ENCODE data around the gene RNF152. TPM values are rescaled to one million over a fixed set of nuclear protein-coding genes. Genes with fewer than 3 reads are reported as not detected.
A peak's percentile ranks its signal among the peaks of the same experiment; 100 is the strongest.

The RNF152 gene, protein sequence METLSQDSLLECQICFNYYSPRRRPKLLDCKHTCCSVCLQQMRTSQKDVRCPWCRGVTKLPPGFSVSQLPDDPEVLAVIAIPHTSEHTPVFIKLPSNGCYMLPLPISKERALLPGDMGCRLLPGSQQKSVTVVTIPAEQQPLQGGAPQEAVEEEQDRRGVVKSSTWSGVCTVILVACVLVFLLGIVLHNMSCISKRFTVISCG
- under 1 TPM; 0.10 to 0.42 TPM for total RNA-seq

DNA sequence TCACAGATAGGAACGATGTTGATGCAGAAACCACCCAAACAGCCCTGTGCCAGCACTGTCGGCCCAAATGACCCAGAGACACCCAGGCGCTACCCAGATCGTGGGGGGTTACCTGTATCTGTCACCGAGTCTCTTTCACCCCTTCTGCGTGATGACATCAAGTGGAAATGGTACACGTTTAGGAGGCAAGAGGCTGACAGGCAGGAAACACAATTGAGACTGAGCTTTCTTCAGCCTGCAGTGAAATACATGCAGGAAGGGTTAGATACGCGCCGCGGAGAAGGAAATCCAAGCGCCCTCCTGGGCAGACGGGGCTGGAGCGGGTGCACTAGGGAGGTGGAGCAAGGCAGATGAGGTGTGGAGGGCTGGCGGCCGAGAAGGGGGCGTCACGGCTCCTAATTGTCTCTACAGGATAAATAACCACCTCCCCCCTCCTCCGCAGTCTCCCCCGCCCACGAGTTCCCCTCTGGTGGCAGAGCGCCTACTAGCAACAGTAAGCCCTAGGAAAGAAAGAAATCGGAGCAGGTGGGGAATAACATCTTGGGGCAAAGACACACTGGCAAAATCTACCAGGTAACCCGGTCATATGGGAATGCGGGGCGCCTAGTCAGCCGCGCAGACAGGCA lies at the start of gene RNF152:
Gene RNF152 (minus strand): TSS at position 325 of the 626 bp plus-strand sequence. CDS start 76,544 bp downstream, outside the sequence.
- Mint-ChIP-seq H3K4me1 (peaks cover 8% of the 10 kb centered on the region), H3K9me3 (no peaks in the 10 kb centered on the region), H3K4me3 (peak within 1 kb of the TSS; percentile 83), H3K27me3 (peaks cover 51% of the 10 kb centered on the region), H3K27ac (no peak within 1 kb of the TSS), H3K36me3 (no peaks in the 10 kb centered on the region)
- DNase-seq, result peak; percentile 17

DNA sequence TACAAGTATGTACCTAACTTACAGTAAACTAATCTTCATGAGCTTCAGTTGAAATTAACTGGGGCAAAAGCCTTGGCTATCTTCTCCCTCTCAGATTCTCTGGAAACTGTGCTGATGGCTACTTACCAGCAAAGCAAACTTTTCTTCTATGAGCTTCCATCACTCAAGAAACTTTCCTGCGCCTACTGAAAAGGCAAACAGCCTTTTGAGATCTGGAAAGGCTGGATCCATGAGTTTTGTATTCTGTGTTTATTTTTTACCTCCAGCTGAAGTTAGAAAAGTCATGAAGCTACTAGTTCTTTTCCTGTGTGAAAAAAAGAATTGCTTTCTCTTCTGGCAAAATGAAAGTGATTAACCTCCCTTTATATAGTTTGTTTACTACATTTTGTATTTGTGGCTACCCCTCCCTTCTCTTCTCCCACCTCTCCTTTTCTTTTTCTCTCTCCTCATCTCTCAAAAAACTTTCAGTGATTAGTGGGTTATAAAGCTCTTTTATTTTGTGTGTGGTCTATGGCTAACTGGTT lies 49.2 kb upstream of the RNF152 start:
- no peak for DNase-seq
- H3K27me3 Mint-ChIP-seq, result peaks cover 13% of the 10 kb centered on the region
- H3K27ac Mint-ChIP-seq, result peak overlapping the region; percentile 14
- H3K9me3 Mint-ChIP-seq, result peaks cover 3% of the 10 kb centered on the region
- no peak overlapping the region for H3K4me3 Mint-ChIP-seq
- H3K4me1 Mint-ChIP-seq, result peaks cover 8% of the 10 kb centered on the region
- H3K36me3 Mint-ChIP-seq, result no peaks in the 10 kb centered on the region

DNA sequence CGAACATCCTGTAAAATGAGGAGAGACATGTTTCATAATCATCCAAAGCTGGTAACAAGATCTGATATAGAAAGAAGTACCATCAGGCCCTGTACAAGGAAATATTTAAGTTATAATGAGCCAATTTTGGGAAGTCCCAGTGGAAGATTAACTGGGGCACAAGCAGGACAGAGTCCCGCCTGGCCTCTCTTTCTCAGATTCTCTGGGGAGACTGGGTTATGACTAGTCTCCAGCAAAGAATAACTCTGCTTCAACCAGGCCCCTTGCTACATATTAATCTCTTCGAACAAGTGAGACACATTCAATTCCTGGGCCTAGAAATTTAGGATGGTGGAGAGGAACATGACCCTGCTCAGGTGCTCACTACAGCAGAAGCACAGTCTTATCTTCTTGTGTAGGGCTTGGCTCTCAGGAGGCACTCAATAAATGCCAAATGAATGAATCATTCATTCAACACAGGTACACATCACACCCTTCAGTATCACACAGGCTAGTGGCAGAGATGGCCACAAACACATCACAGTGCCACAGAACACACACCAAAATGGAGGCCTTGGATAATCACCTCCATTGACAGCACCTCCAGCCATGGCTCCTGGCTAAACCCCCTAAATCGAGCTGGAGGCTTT lies 46.4 kb upstream of the RNF152 start:
- Mint-ChIP-seq H3K27ac (no peak overlapping the region), H3K4me1 (peaks cover 8% of the 10 kb centered on the region), H3K36me3 (no peaks in the 10 kb centered on the region)

DNA sequence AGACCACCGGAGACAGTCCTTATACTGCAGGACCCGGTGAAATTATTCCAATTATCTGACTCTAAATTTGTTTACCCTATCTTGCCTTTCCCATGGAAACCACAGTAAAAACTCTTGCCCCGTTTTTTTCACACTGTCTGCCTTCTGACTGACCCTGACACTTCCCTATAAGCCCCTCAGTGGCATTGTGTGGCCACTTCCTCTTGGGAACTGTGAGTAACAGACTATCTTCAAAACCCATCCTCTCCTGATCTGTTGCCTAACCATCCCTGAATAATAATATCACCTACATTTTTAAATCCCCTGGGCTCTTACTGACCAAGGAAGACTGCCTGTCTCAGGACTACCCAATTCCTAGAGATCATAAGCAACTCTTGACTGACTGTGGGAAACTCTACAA lies 42.6 kb upstream of the RNF152 start:
- Mint-ChIP-seq H3K9me3 (no peaks in the 10 kb centered on the region), H3K36me3 (no peaks in the 10 kb centered on the region), H3K27me3 (peaks cover 27% of the 10 kb centered on the region), H3K4me1 (no peaks in the 10 kb centered on the region), H3K27ac (no peak overlapping the region), H3K4me3 (no peak overlapping the region)
- no peak for DNase-seq

More for the DNA sequence above, 46.4 kb upstream of the RNF152 start:
- peaks cover 15% of the 10 kb centered on the region for H3K27me3 Mint-ChIP-seq
- no peak overlapping the region for H3K4me3 Mint-ChIP-seq
- H3K9me3 Mint-ChIP-seq, result peaks cover 3% of the 10 kb centered on the region
- DNase-seq, result no peak

DNA sequence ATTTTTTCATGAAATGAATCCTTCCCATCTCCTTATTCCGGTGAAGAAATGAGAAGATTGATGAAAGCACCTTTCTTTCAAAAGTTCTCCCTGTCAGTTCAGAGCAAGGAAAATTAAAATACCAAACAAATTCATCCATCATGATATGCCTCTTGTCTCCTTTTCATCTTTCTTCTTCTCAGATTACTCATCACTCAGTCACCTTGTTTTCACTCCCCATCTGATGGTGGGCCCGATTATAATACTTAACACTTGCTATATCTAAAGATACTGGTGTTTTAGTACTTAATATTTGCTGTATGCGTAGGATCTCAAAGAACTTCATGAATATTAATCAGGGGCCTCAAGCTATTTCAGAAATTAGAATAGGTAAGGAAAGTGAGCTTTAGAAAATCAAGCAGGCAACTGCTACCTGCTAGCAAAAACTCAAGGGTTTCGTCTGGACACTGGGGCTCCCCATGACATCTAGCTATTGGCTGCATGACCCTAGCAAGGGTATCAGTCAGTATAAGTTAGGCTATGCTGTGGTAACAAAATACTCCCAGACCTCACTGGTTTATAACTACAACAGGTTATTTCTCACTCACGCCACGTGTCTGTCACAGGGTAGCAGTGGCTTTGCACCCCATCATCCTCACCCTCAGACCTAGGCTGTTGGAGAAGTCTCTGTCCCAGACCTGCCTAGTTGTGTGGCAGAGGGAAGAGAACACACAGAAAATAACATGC lies 39.0 kb upstream of the RNF152 start:
- peaks cover 26% of the 10 kb centered on the region for H3K27me3 Mint-ChIP-seq
- no peak overlapping the region for H3K27ac Mint-ChIP-seq
- H3K36me3 Mint-ChIP-seq, result peaks cover 3% of the 10 kb centered on the region
- H3K9me3 Mint-ChIP-seq, result peaks cover 7% of the 10 kb centered on the region
- H3K4me1 Mint-ChIP-seq, result peaks cover 8% of the 10 kb centered on the region
- H3K4me3 Mint-ChIP-seq, result no peak overlapping the region
- no peak for DNase-seq

DNA sequence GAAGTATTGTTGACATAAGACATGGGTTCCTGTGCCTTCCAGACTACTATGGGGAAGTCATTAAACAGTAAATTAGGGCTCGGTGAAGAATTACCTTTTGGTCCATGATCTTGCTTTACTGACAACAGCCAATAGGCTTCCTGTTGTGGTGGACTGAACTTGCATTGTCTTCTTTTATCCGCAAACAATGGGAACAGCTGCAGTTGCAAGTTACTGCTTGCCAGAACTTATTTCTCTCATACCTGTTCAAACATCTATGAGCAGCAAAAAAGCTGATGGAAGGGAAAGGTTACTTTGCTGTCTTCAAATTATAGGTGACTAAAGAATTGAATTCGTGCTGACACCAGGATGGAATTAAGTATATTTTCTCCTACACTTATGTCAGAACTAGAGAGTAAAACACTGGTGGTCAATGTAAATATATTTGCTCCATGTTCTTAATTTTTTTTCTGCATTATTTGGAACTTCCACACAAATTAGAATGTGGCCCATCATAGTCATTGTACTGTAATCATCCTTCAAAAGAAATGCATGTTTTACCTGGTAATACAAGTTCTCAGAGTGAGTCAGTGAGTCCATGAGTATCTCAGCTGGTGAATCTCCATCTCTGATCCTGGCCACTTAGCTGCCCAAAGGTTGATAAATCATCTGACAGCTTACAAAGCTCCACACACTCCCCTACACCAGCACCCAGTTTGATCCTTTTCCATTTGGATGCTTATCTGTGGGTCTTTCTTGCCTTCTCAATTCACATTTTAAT lies 37.3 kb upstream of the RNF152 start:
- Mint-ChIP-seq H3K27me3 (peaks cover 18% of the 10 kb centered on the region), H3K4me1 (peaks cover 21% of the 10 kb centered on the region), H3K36me3 (peaks cover 4% of the 10 kb centered on the region), H3K4me3 (no peak overlapping the region), H3K9me3 (peaks cover 10% of the 10 kb centered on the region), H3K27ac (no peak overlapping the region)
- no peak for DNase-seq

DNA sequence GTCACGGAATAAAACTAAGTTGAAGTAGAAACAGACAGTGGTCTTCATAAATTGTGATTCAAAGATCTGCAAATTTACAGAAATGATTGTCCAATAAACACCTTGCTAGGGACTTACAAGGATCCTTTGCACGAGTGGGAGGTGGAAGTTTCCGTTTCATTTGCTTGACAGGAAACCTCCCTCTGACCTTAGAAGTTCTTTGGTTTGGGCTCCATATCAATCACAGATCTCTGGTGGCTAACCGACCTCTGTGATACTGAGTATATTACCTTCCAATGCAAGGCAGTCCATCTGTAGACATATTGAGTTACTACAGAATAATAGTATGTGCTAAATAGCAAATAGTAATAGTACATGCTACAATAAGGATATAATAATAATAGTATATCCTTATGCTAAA lies 33.7 kb upstream of the RNF152 start:
- H3K36me3 Mint-ChIP-seq, result peaks cover 4% of the 10 kb centered on the region
- peaks cover 21% of the 10 kb centered on the region for H3K4me1 Mint-ChIP-seq
- H3K27ac Mint-ChIP-seq, result peak overlapping the region; percentile 77
- H3K9me3 Mint-ChIP-seq, result peaks cover 10% of the 10 kb centered on the region
- peak; percentile 54 for DNase-seq
- peaks cover 5% of the 10 kb centered on the region for H3K27me3 Mint-ChIP-seq
- no peak overlapping the region for H3K4me3 Mint-ChIP-seq

DNA sequence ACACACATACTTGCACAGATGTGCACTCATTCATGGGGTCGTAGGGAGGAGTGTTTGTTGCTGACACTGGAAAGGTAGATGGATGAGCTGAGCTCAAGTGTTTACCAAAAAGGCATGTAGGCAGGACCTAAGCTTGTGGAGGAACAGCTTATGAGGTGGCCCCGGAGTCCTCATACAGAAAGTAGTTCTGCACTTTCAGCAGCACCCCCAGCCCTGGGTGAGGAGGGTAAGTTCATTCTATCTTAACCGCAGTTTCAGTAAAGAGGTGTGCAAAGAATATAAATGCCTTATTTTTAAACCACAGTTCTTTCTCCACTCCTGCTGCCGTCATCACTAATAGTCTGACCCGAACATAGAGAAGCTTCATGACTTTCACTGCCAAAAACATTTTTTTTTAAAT lies 31.7 kb upstream of the RNF152 start:
- peaks cover 2% of the 10 kb centered on the region for H3K36me3 Mint-ChIP-seq
- H3K27ac Mint-ChIP-seq, result no peak overlapping the region
- peaks cover 9% of the 10 kb centered on the region for H3K9me3 Mint-ChIP-seq
- no peak for DNase-seq
- H3K4me3 Mint-ChIP-seq, result no peak overlapping the region
- peaks cover 21% of the 10 kb centered on the region for H3K4me1 Mint-ChIP-seq
- peaks cover 1% of the 10 kb centered on the region for H3K27me3 Mint-ChIP-seq

DNA sequence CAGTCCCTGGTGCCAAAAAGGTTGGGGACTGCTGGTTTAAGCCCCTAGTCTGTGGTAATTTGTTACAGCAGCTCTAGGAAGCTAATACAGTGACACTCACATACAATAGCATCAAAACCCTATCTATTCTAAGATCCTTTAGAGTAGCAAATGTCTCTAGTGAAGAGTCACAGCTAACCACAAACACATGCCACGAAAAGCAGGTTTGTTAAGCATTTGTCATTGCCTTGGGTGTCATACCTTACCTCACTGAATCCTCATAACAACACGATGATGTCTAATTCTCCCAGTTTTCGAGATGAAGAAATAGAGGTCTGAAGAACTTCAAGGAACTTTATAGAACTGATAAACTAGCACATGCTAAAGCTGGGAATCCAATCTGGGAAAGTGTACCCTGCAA lies 29.6 kb upstream of the RNF152 start:
- H3K4me3 Mint-ChIP-seq, result no peak overlapping the region
- peaks cover 29% of the 10 kb centered on the region for H3K4me1 Mint-ChIP-seq
- peaks cover 2% of the 10 kb centered on the region for H3K36me3 Mint-ChIP-seq
- no peak for DNase-seq
- peaks cover 4% of the 10 kb centered on the region for H3K27me3 Mint-ChIP-seq
- H3K27ac Mint-ChIP-seq, result no peak overlapping the region
- H3K9me3 Mint-ChIP-seq, result peaks cover 4% of the 10 kb centered on the region

DNA sequence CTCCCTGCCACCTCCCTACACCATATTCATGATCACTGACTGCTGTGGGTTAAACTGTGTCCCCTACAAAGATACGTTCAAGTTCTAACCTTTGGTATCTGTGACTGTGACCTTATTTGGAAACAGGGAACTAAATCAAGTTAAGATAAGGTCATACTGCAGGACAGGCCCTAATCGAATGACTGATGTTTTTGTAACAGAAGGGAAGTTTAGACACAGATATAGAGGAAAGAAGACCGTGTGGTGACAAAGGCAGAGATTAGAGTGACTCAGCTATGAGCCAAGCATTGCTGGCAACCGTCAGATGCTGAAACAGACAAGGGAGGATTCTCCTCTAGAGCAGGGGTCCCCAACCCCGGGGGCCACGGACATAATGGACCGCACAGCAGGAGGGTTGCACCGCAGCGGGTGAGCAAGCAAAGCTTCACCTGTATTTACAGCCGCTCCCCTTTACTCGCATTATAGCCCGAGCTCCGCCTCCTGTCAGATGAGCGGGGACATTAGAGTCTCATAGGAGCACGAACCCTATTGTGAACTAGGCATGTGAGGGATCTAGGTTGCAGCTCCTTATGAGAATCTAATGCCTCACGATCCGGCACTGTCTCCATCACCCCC lies 28.9 kb upstream of the RNF152 start:
- H3K9me3 Mint-ChIP-seq, result peaks cover 3% of the 10 kb centered on the region
- no peak overlapping the region for H3K4me3 Mint-ChIP-seq
- H3K27me3 Mint-ChIP-seq, result peaks cover 4% of the 10 kb centered on the region
- H3K36me3 Mint-ChIP-seq, result peaks cover 2% of the 10 kb centered on the region
- DNase-seq, result no peak
- H3K4me1 Mint-ChIP-seq, result peaks cover 25% of the 10 kb centered on the region
- no peak overlapping the region for H3K27ac Mint-ChIP-seq

DNA sequence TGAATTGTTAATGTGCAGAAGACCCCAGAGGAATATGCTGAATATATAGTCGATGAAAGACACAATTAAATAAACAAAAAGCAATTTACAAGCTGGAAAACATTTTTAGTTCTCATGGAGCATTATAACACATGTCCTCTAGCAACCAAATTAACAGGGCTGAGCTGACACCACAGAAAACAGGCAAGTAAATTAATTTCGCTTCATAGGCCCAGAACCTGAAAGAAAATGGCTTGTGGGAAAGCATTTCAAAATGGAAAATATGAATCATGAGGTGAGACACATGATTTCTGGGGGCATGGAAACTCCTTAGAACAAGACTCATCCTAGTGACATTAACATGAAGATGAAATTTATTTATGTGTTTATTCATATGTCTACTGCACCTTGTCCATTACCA lies 25.0 kb upstream of the RNF152 start:
- Mint-ChIP-seq H3K27ac (no peak overlapping the region), H3K36me3 (no peaks in the 10 kb centered on the region), H3K4me1 (peaks cover 13% of the 10 kb centered on the region), H3K4me3 (no peak overlapping the region), H3K27me3 (peaks cover 21% of the 10 kb centered on the region), H3K9me3 (no peaks in the 10 kb centered on the region)
- no peak for DNase-seq

DNA sequence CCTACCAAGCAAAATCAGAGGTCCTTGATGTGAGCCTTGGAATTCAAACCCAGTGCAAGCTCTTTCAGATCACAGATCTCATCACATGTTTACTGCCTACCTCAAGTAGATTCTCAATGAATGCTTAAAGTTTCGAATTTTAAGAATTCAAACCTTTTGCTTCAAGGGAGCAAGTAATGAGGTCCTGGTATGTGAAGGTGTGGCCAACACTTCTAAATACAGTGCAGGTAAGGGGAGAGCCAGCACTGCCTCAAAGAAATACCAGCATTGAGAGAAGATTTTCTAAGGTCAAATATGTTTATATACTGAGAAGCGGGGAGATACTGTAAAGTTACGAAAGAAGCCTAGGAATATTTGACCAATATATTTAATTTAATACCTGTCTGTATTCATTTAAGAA lies 19.7 kb upstream of the RNF152 start:
- Mint-ChIP-seq H3K4me3 (no peak overlapping the region), H3K9me3 (no peaks in the 10 kb centered on the region), H3K27me3 (peaks cover 24% of the 10 kb centered on the region), H3K36me3 (no peaks in the 10 kb centered on the region), H3K4me1 (peaks cover 2% of the 10 kb centered on the region), H3K27ac (no peak overlapping the region)
- no peak for DNase-seq

DNA sequence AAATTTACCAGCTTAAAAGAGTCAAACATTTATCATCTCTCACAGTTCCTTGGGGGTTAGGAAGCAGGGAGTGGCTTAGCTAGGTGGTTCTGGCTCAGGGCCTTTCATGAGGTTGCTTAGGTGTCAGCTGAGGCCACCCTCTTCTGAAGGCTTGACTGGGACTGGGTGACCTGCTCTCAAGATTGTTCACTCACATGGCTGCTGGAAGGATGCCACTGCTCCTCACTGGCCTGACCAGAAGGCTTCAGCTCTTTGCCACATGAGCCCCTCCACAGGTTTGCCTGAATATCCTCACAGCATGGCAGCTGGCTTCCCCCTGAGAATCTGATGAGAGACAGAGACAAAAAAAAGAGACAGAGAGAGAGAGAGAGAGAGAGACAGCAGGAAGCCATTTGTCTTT lies 17.3 kb upstream of the RNF152 start:
- H3K27ac Mint-ChIP-seq, result no peak overlapping the region
- no peaks in the 10 kb centered on the region for H3K4me1 Mint-ChIP-seq

DNA sequence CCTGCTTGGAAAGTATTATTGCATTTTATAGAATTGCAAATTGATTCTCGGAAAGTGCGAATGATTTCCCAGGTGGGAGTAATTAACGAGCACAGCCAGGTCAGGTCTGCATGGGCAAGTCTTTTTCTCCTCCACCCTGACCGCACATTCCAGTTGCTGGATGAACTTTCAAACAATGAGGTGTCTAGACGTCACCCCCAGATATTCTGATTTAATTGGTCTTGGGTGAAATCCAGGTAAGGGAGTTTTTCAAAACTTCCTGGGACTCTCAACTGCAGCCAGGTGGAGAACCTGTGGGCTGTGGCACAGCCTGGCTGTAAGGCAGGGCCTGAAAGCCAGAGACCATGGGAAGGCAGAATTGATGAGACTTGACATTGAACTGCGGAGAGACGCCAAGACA lies 15.9 kb upstream of the RNF152 start:
- no peaks in the 10 kb centered on the region for H3K4me1 Mint-ChIP-seq
- no peaks in the 10 kb centered on the region for H3K9me3 Mint-ChIP-seq
- no peak for DNase-seq
- no peak overlapping the region for H3K27ac Mint-ChIP-seq
- H3K27me3 Mint-ChIP-seq, result peaks cover 23% of the 10 kb centered on the region
- no peaks in the 10 kb centered on the region for H3K36me3 Mint-ChIP-seq
- no peak overlapping the region for H3K4me3 Mint-ChIP-seq

More for the DNA sequence above, 17.3 kb upstream of the RNF152 start:
- H3K27me3 Mint-ChIP-seq, result peaks cover 25% of the 10 kb centered on the region
- H3K4me3 Mint-ChIP-seq, result no peak overlapping the region
- no peak for DNase-seq
- no peaks in the 10 kb centered on the region for H3K9me3 Mint-ChIP-seq
- H3K36me3 Mint-ChIP-seq, result no peaks in the 10 kb centered on the region

All from activated naive CD8-positive, alpha-beta T cell treated with anti-CD3 and anti-CD28 coated beads for 36 hours (primary cell).